Endometrium (tissue), 2 donors: ENCODE measurements around the gene CDC45.

Source experiments
- FAIRE-seq: peaks from 2 replicates; lab custom pipeline; 2012; peaks lifted over from hg19 to GRCh38; lab: Jason Lieb, UNC
- donor health status: control.
- donor health status: control.

The CDC45 gene

DNA sequence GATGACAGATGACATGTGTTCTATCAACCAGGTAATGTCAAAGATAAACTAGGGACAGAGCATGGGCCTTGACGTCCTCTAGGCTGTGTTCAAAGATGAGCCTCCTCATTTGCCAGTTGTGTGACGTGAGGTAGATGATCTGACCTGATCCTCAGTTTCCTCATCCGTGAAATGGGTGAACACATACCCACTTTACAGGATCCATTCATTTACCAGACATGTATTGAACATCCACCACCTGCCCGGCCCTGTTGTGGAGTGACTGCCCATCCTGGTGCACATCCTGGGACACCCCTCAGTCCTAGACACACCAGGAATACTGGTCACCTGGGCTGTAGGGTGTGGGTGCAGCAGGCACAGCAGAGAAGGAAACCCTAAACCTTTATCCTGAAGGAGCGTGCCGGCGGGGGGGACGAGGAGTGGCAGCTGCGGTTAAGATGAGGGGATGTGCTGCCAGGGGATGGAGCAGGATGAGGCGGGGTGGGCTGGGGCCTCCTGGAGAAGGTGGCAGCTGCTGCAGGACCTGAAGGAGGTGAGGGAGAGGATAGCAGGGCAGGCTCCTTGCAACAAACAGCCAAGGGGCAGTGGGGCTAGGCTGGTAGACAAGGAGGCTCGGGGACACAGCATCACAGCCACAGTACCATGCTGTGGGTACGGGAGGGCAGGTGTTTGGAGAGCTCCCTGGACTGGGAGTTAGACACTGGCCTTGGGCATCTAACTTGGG lies 36.1 kb downstream of the CDC45 start:
- FAIRE-seq = no peak

DNA sequence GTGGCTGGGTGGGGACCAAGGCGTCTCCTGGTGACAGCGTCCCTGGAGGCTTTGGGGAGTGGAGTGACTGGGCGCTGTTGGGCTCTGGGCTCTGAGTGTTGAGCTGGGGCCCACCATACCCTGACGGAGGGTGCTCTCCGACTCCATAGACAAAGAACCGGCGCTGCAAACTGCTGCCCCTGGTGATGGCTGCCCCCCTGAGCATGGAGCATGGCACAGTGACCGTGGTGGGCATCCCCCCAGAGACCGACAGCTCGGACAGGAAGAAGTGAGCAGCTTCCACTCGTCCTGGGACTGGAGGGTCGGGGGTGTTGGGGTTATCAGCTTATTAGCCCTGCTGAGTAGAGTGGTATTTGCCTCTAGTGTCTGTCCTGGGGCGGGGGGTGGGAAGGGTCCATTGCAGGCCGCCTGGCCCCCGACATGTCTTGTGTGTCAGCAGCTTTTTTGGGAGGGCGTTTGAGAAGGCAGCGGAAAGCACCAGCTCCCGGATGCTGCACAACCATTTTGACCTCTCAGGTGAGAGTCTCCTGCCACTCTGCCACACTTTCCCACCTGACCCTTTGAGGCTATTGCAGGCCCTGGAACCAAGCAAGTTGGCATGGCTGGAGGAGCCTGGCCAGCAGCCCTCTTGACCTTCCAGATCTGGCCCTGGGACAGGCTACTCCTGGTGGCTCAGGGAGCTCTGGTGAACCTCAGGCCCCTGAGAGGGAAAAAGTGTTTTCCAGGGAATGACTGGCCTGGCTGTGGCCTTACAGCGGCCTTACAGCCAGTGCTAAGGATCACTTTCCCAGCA lies 36.9 kb downstream of the CDC45 start:
- FAIRE-seq = no peak

DNA sequence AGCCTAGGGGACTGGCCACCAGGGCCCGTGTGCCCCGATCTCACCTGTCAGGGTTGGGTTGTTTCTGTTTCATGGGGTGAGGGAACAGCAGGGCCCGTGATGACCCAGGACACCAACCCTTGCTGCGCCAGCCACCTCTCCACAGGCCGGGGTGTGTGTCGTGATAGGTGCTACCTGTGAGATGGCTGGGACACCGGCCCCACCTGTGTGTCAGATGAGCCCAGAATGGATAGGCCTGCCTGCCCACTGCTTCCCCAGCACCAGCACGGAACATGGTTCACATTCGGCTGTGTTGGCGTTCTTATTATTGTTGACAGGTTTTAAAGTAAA lies 37.4 kb downstream of the CDC45 start:
- FAIRE-seq = no peak

DNA sequence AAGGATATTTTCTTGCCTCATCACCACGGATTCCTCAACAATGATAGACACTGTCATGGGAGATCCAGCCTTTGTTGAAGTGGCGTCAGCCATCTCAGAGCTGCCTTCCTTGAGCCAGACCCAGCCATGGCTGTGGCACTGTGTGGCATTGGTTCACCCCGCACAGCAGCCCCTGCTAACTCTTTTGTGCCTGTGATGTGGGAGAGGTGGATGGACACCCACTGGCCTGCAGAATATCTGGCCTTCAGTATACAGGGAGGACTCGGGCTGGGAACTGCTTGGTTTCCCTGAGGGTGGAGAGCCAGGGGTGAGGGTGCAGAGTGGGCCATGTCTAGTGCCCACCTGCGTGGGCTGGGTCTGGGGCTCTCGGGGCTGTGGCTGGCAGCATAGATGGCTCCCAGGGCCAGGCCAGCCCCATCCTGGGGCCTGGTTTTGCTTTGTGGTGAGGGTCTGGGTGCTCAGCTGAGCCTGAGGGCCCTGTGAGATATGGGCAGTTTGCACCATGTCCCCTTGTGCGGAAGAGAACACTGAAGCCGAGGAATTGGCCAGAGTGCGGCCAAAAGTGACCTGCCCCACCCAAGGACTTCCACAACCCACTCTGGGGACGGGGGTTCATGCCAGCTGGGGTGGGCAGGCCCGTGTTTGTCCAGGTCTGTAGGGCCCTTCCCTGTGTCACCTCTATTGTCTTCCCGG lies 38.3 kb downstream of the CDC45 start:
- FAIRE-seq = no peak

DNA sequence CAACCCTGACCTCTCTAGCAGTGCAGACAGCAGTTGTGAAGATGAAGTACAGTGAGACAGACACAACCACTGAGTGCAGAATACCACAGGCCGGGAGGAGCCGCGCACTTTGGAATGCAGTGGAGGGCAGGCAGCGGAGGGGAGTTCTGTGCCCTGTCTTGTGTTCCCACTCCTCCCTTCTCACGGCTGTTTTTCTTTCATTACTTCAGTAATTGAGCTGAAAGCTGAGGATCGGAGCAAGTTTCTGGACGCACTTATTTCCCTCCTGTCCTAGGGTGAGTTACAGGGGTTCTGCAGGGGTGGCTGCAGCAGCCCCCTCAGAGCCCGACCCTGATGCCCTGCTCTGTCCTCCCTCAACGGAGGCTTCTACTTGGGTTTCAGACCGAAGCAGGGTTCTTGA lies 38.9 kb downstream of the CDC45 start:
- no peak for FAIRE-seq

DNA sequence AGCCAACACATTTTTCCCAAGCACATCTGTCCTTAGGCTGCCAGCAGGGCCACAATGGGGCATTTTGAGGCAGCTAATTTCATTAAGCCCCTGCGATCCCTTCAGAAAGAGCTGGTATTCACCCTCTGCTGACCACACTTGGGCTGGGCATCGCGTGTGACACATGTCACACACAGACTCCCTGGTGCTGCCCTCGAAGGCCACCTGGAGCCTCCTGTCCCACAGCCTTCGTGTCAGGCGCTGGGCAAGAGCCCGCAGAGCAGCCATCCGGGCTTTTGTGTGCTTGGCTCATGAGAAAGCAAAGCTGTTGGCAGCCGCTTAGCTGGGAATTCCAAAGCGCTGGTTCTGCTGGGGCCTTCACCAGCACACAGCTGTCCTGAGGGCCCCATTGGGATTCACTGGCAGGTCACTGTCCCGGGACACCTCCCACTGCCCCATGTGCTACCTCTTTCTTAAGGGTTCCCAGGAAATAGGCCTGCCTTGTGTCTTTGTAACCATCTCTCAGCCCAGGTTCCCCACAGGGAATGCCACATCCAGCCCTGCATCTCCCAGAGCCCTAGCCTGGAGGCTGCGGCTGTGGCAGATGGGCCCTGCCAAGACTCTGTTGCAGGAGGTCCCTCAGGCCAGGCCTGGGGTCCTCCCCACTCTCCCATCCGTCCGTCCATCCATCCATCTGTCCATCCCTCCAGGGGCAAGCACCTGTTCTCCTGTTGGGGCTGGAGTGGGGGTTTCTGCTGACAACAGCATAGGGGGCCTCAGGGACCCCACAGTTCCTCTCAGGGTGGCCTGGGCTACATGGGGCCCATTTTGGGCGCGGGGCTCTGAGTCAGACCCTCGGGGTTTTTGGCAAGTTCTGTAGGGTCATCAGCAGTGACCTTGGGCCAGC lies 39.6 kb downstream of the CDC45 start:
- no peak for FAIRE-seq

DNA sequence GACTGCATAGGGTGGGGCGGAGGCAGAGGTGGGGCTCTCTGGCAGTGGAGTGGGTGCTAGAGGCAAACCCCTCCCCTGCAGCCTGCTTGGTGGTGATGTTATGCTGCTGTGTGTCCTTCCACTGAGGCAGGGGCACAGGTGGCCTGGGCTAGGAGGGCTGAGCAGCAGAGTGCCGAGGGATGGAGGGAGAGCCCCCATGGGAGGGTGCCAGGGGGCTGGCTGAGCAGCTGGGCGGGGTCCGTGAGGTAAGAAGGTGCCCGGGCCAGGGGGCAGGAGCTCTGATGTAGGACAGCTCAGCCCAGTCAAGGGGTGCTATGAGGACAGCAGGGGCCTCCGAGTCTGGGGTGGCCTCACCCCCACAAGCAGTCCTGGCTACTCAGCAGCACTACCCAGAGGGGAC lies 40.3 kb downstream of the CDC45 start:
- FAIRE-seq = no peak

DNA sequence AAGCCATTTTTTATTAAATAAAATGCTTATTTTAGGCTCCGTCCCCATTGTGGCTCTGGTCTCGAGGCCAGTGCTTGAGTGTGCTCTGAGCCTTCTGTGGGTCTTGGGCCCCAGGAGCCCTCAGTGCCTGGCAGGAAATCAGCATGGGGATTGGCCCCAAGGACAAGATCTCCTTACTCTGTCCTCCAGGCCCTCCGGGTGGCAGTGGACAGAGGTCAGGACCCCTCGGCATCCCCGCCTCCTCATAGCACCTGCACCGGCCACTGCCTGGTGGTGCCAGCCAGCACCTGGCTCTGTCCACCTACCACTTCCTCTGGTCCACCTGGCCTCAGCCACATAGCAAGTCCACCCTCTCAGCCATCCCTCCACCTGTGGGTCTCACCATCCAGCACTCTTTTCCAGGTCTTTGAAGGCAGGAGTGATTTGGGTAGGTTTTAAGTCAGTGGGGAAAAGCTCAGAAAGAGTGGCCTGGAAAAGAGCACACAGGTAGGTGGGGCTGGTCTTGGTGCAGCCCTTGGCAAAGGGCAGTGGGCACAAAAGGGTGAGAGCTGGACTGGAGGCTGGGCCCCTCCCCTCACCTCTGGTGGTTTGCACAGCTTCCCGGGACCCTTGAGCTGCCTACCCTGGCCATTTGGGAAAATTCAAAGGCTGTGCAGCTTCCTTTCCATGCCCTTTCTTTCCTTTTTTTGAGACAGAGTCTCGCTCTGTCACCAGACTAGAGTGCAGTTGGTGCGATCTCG lies 41.0 kb downstream of the CDC45 start:
- FAIRE-seq = no peak

DNA sequence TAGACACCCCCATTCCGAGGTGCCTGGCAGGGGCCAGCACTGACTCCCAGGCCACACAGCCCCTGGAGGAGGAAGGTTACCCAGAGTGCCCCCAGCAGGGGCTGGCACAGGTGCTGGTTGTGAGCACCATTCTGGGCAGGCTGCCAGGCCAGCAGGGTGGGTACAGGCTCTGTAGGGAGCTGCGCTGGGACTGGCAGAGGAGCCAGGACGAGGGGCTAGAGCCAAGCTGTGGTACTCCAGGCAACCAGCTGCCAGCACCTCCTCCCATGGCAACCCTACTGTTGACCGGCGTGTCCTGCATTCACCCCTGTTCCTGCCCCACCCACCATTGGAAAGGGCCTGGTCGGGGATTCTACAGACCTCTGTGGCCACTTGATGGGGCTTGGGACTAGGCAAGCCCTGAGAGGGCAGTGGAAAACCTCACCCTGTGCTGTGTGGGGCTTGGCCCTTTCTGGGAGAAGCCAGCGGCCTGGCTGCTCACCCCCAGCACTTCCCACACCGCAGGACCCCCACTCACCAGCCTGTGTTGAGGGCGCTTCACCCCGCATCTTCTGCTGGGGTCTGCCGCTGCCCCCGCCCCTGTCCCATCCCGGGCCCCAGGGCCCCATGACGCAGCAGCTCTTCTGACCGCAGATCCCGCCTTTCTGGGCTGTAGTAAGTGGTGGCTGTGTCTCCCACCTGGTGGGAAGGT lies 42.6 kb downstream of the CDC45 start:
- no peak for FAIRE-seq

DNA sequence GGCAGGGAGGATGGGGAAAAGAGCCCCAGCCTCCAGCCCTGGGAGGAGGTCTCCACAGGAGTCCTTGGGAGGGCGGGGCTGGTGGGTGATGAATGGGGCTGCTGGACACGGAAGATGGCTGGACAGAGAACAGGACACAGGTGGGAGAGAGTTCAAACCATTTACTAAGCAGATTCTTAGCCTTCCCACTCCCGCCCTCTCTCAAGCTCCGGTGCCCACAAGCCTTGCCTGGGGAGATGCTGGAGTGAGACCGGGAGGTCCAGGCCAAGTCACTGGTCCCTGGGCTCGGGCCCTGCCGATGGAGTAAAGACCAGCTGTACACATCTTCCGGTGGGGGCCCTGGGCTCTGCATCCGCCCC lies 43.1 kb downstream of the CDC45 start:
- FAIRE-seq = no peak

DNA sequence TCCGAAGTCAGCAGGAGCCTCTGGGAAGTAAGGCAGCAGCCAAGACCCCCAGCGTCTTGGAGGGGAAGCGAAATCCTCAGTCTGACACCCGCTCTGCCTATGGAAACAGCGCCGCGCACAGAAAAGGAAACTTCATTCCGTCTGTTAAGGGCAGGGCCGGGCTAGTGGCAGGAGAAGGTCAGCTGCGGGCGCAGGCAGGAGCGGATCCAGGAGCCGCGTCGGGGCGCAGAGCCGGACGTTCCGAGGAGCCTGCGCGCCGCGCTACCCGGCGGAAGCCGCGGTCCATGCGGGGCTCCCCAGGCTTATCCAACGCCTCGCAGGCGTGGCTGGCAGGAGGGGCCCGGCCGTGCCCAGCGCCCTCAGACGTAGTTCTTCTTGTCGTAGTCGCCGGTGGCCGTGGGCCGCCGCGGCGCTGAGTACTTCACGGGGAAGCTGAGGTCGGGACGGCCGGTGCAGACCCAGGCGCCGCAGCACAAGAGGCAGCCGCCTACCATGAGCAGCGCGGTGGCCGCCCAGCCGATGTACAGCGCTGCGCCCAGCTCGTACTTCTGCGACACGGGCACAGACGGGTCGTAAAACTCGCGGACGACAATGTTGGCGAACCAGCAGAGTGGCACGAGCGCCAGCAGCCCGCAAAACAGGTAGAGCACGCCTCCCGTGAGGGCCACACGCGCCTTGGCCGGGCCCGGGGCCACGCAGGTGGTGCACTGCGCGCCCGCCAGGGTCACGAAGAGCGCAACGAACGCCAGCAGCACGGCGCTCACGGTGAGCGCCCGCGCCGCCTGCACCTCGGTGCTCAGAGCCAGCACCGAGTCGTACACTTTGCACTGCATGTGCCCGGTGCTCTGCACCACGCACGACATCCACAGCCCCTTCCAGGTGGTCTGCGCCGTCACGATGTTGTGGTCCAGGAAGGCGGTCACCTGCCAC lies 43.8 kb downstream of the CDC45 start:
- no peak for FAIRE-seq

DNA sequence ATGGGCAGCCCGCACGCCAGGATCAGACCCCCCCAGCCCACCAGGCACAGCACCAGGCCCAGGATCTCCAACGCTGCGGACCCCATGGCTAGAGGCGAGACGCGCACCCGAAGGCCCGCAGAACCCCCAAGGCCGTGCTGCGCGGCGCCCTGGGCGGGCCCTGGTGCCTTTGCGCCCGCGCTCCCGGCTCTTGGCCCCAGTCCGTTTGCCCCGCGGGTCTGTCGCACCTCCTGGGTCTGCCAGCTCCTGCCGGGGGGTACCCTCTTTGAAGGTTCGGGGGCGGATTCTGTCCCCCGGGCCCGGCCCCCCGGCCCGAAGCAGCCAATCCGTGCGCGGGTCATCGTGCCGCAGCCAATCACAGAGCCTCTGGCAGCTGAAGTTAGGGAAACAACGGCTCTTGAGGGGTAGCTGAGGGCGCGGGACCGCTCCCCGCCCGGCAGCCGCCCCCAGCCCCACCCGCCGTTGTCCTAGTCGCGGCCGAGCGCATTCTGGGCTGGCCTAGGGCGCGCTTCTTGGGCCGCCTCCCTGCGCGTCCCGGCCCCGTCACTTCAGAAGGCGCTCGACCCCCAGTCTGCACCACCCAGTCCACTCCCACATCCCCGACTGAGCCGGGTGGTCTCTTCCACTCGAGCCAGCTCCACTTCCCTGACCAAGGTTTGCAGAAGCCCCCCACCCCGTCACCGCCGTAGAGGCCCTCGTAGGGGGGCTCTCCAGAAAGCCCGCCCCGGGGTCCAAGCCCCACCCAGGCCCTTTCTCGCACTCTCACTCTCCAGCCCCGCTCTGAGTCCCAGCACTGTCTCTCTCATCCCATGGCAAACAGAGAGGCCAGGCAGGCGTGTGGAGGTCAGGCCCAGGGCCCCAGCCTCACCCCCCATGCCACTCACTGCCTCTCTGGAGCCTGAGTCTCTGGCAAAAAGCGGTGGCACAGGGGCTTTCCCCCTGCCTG lies 44.7 kb downstream of the CDC45 start, which contains the start of gene CLDN5:
Gene CLDN5, minus strand, starts transcription at position 241 of the 946 bp plus-strand sequence. Its CDS starts 155 bp downstream, at position 86.
- no peak for FAIRE-seq

DNA sequence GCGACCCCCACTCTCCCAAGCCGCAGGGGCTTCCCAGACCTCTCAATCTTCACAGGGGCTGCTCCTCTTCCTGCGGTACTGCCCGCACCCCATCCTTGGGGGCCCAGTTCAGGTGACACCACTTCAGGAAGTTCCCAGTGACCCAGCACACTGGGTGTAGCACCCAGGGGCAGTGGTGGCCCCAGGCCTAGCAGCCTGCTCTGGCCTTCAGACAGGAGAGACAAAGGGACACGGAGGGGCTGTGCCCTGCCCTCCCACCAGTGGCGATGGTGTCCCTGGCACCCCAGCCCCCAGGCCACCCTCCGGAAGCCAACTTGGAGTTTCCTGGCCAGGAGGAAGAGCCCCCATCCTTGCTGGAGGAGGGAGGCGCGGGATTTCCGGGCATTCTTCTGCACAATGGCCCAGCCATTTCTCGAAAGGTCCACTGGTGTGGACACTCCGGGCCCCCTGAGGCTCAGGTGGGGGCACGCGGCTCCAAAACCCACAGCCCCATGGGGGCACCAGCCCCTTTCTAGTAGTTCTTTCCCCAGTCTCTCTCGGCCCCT lies 45.5 kb downstream of the CDC45 start:
- no peak for FAIRE-seq

DNA sequence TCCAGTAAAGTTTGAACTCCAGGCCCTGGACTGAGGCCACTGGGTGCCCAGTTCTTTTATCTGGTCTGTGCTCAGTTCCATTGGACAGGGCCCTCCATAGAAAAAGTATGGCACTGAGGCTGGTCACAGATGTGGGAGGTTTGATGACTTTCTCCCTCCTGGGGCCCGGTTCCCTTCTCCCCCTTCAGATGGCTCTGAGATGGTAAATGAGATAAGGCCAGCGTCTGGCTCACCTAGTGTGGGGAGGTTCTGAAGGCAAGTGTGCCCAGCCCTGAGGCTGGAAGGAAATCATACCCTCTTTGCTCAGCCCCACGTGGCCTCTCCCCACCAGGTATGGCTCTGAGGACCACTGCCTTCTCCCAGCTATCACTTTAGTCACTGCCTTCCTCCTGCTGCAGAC lies 45.9 kb downstream of the CDC45 start:
- FAIRE-seq = no peak

DNA sequence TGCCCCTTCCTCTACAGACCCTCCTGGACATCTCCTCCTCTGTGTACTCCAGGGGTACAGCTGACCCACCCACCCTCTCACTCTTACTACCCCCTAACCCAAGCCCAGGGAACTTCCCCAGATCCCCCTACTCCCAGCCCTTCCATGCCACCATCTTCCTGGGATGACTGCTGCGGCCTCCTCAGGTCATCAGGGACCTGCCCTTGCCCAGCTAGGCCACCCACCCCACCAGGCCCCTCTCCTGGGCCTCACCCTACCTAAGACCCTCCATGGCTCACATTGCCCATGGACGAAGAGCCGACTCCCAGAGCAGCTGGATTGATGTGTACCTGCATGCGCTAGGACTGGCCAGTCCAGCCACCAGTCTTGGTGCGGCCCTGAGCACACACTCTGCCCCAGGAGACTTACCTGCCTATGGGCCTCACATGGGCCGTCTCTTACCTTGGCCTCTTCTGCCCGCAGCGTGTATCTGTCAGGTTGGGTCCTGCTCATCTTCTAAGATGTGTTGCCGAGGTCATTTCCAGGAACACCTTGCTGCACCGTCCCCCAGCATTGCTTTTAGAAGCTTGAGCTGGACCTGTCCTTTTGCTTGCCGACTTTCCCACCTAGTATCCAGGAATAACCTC lies 46.5 kb downstream of the CDC45 start:
- FAIRE-seq = no peak

DNA sequence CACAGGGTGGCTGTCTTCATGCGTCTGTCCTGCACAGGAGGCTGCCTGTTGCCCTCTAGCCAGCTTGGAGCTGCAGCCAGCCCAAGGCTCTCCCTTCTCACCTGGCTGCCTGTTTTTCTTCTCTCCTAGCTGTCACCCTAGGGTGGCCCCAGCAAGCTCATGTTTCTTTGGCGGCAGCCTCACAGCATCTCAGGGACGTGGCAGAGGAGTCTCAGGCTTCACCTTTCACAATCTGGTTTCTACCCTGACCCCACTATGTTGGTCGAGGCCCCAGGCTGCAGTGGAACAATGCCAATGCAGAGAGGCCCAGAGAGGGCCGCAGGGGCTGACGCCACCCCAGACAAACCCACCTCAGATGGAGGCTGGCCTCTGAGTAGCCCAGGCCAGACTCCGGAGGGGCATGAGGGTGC lies 47.0 kb downstream of the CDC45 start:
- no peak for FAIRE-seq

DNA sequence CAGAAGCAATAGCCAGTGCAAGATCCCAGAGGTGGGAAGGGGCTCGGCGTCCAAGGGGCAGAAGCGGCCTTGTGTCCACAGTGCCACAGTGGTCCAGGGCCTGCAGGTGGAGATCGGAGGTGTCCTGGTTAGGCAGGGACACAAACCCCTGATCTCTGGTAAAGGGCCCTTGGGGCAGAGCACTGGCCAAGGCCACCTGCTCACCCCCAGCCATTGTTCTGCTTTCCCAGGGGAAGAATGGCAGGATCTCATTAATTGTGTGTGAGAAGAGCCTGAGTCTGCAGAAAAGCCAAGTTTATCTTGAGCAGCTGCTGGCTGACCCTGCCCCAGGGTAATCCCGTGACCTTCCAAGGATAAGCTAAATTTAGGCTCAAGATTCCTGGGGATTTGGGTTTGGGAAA lies 47.6 kb downstream of the CDC45 start:
- no peak for FAIRE-seq
